IPS-NIHi11 (cell line): ENCODE results near the gene CCL4L2.
"Not testable (repeated sequence)": the region's sequence is repeated elsewhere in the genome, so short reads cannot be mapped to it uniquely, and the experiment has no call there.

Experiments
- DNase-seq: peaks from one replicate; pipeline ENCODE4 v3.0.0; 2012; ENCODE audit warnings: mixed read lengths, low spot score

Gene CCL4L2

GRCh38 chr17:36195434-36196130 is 15.3 kb upstream of the CCL4L2 start:
- DNase-seq: no peak

- DNase-seq: no peak
Observed at GRCh38 chr17:36196131-36196486, 14.8 kb upstream of the CCL4L2 start.

- DNase-seq: no peak
Observed at GRCh38 chr17:36197387-36197703, 13.5 kb upstream of the CCL4L2 start.

- DNase-seq: no peak
Observed at GRCh38 chr17:36198831-36199465, 11.9 kb upstream of the CCL4L2 start.

- DNase-seq: not testable (repeated sequence)
Observed at GRCh38 chr17:36201102-36201501, 9.8 kb upstream of the CCL4L2 start.

GRCh38 chr17:36201506-36201905 is 9.4 kb upstream of the CCL4L2 start:
- DNase-seq: not testable (repeated sequence)

- DNase-seq: no peak
Observed at GRCh38 chr17:36203335-36203734, 7.5 kb upstream of the CCL4L2 start.

GRCh38 chr17:36204724-36205500 is 6.0 kb upstream of the CCL4L2 start:
- no peak for DNase-seq

- DNase-seq: no peak
Observed at GRCh38 chr17:36205637-36206485, 5.0 kb upstream of the CCL4L2 start.

- not testable (repeated sequence) for DNase-seq
Observed at GRCh38 chr17:36206486-36206821, 4.4 kb upstream of the CCL4L2 start.

GRCh38 chr17:36207383-36207782 is 3.5 kb upstream of the CCL4L2 start:
- not testable (repeated sequence) for DNase-seq

GRCh38 chr17:36209575-36209974 is 1.3 kb upstream of the CCL4L2 start:
- no peak for DNase-seq

- DNase-seq: not testable (repeated sequence)
Observed at GRCh38 chr17:36211484-36212271, 815 bp downstream of the CCL4L2 start.

GRCh38 chr17:36212272-36212605 is 1.4 kb downstream of the CCL4L2 start:
- no peak for DNase-seq

GRCh38 chr17:36212966-36213365 is 2.1 kb downstream of the CCL4L2 start:
- DNase-seq: no peak

GRCh38 chr17:36213695-36214094 is 2.8 kb downstream of the CCL4L2 start:
- no peak for DNase-seq

GRCh38 chr17:36214918-36215317 is 4.1 kb downstream of the CCL4L2 start:
- no peak for DNase-seq

GRCh38 chr17:36215406-36216308 is 4.8 kb downstream of the CCL4L2 start:
- not testable (repeated sequence) for DNase-seq

- DNase-seq: not testable (repeated sequence)
Observed at GRCh38 chr17:36219556-36219955, 8.7 kb downstream of the CCL4L2 start.

GRCh38 chr17:36220737-36221580 is 10.1 kb downstream of the CCL4L2 start:
- not testable (repeated sequence) for DNase-seq
